NCI-H2196 treated with DMSO at 0.1 percent for 48 hours (cell line): Measurements from ENCODE around the gene TRAF1.
"Not testable (repeated sequence)": the region's sequence is repeated elsewhere in the genome, so short reads cannot be mapped to it uniquely, and the experiment has no call there.

Source experiments
- DNase-seq: peaks from one replicate; lab custom pipeline; 2025; ENCODE audit not compliant: unreplicated experiment; lab: John Stamatoyannopoulos, UW

The TRAF1 gene, protein sequence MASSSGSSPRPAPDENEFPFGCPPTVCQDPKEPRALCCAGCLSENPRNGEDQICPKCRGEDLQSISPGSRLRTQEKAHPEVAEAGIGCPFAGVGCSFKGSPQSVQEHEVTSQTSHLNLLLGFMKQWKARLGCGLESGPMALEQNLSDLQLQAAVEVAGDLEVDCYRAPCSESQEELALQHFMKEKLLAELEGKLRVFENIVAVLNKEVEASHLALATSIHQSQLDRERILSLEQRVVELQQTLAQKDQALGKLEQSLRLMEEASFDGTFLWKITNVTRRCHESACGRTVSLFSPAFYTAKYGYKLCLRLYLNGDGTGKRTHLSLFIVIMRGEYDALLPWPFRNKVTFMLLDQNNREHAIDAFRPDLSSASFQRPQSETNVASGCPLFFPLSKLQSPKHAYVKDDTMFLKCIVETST

DNA sequence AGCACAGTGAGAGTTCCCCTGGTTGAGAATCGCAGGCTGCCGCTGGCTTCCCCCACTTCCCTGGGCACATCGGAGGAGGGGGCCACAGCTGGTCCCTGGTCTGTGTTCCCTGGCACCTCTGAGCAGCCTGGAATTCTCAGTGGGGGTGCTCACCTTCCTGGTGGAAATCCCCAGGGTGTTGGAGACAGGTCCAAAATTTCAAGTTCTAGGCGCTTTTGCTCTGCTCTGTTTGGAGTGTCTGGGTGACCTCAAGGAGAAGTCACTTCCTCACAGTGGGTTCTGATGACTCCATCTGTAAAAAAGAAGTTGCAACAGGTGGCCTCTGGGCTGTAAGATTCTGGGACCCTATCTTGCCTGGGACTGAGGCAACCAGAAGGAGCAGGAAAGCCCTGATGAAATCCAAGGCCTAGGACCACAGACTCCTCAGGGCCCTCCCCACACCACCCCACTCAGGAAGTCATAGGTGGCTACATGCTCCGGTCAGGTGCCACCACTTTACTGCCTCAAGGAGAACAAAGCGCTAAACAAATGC, at the start of gene TRAF1:
Gene TRAF1 (minus strand): TSS at position 400 of the 532 bp plus-strand sequence. CDS start 721 bp downstream, outside the sequence.
- DNase-seq = no peak

DNA sequence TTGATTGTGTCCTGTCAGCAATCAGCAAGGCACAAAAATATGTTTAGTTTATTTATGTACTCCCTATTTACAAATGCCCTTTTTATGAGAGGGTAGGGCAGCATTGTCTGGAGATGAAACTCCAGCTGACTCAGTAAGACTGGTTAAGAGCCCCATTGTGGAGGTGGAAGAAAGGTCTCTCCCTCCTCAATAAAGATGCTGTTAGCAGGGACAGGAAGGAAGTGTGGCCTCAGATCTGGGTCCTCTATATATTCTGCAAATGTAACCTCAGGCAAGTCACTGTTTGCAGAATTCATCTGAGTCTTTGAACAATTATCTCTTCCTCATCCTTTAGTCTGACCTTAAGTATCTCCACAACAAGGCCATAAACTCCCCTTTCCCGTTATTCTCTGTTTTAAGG, 48.3 kb upstream of the TRAF1 start:
- no peak for DNase-seq

DNA sequence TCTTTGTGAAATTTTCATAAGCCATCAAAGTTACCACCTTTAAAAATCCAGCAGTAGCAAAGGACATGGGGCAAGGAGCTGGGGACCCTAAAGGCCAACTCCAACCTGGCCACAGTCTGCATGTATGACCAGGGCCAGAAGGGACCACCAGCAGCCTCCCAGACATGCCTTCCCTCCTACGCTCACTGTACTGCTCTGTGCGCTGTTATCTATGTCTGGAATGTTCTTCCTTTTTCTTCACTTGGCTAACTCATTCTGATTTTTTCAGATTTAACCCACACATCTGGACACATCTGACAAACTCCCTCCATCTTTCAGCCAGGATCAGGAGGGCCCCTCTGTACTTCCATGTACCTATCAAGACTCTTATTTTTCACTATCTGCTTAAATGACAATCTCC, 47.6 kb upstream of the TRAF1 start:
- no peak for DNase-seq

DNA sequence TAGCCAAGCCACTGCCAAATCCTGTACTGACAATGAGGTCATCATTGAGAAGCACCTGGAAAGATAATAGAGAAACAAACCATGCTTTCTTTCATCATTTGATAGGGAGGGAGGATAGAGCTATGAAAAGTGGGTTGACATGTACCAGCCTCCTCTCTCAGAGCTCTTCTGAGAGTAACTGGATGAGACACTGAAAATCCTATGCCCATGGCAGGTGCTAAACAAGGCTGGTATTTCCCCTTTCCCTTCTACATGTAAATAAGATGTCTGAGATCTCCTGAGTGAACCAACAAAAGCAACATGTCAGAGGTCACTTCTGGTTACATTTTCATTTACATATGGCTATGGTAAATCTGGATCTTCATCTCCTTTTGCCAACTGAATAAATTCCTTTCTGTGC, 45.3 kb upstream of the TRAF1 start:
- peak; percentile 26 for DNase-seq

DNA sequence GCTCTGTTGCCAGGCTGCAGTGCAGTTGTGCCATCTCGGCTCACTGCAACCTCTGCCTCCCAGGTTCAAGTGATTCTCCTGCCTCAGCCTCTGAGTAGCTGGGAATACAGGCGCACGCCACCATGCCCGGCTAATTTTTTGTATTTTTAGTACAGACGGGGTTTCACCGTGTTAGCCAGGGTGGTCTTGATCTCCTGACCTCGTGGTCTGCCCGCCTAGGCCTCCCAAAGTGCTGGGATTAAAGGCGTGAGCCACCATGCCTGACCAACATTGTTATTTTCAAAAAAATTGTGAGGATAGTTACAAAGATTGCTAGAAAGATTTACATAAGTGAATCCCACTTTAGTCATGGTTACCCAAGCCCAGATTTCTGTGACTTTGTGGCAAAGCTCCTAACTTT, 44.9 kb upstream of the TRAF1 start:
- not testable (repeated sequence) for DNase-seq

DNA sequence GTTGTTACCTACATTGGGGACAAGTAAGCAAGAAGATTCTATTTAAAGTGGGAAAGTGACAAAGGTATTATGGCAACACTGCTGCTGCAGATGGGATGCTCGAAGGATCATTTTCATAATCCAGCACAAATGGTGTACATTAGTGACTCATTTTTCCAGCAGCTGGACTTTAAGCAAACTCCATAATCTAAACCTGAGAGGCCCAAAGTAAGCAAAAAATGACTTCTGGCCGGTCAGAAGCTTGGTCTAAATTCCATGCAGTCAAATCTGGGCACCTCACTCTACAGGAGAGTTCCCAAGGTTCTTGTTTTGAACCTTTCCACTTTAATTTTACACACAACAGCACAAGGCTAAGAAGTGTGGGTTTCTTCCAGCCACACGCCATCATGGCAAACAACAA, 43.6 kb upstream of the TRAF1 start:
- DNase-seq = no peak

DNA sequence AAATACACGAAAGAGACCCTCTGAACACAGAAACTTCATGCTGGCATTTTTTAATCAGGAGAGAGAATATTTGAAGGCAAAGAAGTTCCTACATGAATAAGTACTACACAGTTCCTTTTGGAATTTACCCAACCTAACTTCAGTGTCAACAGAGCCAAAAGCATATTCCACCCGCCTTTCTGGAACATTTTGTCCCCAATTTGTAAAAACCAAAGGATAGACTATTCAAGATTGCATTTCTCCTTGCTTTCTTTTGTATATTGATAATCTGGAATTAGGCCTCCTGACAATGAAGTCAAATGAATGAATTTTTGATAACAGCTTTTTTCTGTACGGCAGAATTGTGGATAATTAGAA, 39.4 kb upstream of the TRAF1 start:
- DNase-seq = no peak

DNA sequence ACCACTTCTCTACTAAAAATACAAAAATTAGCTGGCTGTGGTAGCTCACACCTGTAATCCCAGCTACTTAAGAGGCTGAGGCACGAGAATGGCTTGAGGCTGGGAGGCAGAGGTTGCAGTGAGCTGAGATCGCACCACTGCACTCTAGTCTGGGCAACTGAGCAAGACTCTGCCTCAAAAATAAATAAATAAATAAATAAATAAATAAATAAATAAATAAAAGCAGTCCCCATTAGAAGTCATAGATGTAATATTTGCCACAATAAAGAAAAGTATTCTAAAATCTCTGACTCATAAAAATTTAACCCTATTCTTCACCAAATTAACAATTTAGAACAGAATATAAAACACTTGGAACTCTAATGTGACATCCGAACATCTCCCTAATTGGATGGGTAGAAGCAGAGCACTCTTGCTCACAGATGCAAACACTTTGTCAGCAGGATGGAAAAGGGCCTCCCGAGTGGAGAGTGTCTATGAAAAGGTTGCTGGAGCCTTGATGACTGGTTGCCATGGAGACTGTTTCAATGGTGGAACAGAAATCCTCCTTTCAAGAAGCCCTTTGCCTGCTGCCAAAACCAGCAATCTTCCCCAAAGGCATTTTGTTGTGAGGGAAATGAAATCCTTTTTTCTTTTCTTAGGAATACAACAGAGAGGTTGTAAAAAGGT, 38.9 kb upstream of the TRAF1 start:
- peak; percentile 73 for DNase-seq

DNA sequence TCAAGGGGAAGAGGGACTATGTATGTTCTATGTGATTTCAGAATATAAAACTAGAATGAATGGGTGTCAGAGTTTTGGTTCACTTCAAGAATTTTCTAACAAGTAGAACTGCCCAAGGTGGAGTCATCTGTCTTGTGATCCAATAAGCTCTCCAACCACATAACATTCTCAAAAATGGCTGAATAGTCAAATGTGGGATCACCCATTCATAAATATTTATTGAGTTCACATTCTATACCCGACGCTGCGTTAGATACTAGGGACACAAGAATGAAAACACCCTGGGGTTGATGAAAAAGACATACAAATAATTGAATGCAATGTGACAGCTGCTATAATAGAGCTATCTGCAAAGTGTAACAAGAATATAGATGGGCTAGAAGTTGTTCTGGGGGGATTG, 35.3 kb upstream of the TRAF1 start:
- no peak for DNase-seq

DNA sequence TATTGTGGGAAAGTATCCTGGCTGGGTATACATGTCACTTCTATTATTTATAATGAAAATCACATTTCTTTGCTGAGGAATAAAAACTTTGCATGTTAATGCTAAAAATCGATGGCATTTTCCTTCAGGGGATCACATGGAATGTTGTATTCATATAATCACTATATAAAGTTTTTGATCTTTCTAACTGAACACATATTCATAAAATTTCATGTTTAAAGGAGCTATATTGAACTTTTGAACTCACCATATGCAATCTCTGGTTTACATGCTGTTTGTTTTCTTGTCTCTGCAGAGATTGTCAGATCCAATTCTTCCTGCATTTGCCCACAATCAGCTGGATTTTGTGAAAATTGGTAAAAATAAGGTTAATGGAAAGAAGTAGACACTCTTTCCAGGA, 33.4 kb upstream of the TRAF1 start:
- DNase-seq = no peak

DNA sequence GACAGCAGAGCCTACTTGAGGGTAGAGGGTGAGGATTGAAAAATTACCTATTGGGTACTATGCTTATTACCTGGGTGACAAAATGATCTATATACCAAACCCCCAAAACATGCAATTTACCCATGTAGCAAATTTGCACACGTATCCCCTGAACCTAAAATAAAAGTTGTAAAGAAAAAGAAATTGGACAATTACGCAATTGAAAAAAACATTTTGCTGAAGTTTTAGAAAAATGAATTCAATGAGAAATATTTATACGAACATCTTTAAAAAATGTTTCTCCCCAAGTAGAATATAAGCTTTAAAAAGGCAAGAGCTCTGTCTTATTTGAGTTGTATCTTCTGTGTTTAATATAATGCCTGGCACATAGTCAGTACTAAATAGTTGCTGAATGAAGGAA, 30.3 kb upstream of the TRAF1 start:
- DNase-seq = no peak

DNA sequence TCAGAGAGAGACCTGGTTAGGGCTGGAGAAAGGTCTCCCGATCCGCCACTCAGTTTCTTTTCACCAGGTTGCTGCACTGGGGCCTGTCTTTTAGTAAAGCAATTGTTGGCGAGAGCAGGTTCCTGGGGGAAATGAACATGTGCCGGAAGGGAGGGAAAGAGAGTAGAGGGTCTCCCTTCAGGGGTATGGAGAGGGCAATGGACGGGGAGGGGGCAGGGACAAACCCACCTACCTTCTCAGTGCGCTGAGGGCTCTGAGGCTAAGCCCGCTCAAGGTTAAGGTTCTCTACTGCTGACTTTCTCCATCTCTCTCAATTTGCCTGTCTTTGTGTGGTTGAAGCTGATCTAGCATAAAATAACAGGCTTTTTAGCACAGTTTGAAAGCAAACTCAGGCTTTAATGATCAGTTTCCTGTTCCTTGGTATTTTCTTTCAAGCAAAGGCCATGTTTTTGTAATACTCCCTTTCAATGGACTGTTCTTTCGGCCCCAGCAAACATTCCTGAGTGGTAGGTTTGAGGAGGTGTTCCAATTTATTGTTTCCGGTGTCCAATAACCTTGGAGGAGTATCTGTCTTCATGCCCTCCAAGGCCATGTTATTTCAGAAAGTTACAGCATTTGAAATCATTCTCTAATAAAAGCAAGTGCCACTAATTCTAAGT, 25.5 kb upstream of the TRAF1 start:
- no peak for DNase-seq

DNA sequence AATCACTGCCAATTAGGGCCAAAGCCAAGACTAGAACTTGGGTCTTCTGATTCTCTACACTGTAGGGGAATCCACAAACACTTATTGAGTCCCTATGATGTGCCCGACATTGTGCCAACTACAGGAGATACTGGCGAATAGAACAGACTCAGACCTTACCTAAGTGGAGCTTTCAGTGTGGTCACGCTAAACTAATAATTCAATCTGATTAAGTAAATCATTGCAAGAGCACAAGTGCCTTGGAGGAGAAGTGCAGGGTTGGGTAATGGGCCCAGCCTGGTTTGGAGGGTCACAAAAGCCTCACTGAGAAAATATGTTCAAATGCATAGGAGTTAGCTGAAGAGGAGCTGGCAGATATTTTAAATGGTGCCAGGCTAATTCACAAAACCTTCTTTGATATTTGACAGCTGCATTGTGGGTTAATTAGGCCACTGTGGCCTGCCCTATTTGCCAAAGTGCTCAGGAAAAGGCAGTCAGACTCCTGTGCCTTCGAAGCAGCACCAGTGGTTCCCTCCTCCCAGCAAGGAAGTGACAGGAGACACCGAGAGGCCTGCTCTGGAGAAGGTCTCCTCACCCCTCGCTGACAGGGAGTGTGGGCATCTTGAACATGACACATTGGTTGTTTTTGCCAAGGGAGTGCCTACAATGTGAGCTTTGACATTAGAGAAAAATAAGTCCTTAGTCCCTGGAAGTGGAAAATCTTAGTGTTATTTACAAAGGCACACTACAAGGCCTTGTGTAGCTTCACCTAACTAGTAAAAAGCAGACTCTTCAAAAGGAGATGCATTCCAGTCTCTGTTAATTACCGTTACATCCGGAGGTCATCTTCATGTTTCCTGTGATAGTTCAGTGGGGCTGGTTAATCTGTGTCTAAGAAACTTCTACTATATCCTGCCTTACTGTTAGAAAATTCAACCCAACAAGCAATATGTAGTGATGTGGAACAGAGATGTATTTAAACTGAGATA, 24.1 kb upstream of the TRAF1 start:
- DNase-seq = no peak

DNA sequence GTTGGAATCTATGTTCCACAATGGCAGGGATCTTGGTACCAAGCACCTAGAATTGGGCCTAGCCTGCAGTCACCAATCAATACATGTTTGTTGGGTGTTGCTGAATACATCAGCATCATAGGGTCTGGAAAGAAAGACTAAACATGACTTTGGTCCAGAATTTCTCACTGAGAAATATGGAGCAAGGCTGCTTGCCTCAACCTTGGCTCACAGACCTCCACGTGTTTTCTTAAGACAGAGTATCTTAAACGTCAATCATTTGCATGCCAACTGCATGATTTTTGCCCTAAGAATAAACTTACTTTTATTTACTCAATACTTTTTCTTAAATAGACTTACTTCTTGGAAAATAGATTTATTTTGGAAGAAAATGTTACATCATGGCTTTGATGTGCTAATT, 22.7 kb upstream of the TRAF1 start:
- no peak for DNase-seq

DNA sequence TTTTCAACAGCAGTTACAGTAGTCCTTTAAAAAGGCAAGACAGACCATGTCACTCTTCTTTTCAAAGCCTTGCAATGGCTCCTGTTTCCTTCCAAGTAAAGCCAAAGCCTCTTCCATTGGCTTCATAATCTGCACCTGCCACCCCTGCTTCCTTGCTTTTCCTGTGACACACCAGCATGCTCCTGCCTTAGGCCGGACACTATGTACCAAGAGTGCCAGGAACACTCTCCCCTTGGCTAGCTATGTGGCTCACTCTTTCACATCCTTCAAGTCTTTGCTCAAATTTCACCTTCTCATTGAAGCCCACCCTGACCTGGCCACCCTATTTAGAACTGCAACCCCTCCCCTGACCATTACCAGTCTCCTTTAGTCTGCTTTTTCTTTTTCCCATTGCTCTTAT, 22.2 kb upstream of the TRAF1 start:
- no peak for DNase-seq

DNA sequence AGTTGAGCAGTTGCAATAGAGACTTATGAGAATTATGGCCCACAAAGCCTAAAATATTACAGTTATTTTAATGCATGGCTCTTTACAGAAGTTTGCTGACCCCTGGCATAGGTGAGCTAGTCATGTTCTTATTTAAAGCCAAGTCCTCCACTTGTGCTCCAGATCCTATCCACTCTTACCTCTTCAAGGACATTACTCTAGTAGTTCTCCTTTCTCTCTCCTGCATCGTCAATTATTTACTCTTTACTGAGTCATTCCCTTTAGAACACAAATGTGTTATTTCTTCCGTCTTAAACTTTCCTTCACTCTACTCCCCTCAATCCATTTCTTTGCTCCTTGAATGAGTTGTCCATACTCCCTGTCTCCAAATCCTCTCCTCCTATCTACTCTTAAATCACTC, 20.6 kb upstream of the TRAF1 start:
- no peak for DNase-seq

DNA sequence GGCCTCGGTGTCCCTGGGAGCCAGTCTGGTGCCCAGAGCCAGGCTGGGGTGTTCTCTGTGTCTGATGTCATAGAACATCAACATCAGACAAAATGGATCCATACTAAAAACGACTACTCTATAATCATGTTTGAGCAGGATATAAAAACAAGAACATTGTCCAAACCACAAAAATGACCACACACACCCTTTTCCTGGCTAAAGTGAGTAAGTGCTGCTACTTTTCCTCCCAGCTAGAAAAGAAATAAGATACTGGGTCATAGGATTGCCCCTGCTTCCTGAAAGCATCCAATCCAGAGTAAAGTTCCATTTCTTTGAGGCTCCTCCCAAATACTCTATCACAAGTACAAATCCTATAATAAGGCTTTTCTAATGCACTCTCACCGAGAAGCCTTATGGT, 19.7 kb upstream of the TRAF1 start:
- DNase-seq = no peak

DNA sequence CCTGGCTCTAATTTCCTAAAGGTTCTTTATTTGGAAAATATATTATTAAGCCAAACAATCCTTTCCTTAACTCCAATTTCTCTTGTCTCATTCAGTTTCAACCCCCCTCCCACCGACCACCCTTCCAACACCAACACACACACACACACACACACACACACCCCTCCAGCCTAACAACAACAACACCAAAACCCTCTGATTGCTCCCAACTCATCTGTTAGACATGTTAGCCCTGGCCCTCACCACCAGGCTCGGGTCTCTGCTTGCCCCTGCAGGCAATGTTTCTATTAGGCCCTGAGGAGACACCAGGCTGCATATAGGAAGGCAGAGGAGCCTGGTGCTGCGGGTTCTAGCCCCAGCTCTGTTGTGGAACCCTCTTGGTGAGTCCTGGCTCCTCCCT, 18.4 kb upstream of the TRAF1 start:
- no peak for DNase-seq

DNA sequence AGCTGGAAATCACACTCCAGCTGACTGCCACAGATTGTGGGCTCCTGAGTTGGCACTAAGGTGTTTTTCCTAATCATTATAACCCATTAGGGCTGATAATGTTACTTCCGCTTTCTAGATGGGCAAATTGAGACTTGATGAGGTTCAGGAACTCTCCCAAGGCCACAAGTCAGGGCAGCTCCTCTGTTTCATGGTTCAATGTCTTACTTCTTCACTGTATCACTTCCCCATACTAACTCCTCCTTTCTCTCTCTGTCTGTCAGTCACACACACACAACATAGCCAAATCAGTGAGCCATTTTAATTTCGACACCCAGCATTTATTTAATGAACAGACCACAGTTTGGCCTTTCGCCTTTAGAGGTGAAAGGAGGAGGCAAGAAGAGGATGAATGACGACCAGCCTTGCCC, 17.8 kb upstream of the TRAF1 start:
- no peak for DNase-seq

DNA sequence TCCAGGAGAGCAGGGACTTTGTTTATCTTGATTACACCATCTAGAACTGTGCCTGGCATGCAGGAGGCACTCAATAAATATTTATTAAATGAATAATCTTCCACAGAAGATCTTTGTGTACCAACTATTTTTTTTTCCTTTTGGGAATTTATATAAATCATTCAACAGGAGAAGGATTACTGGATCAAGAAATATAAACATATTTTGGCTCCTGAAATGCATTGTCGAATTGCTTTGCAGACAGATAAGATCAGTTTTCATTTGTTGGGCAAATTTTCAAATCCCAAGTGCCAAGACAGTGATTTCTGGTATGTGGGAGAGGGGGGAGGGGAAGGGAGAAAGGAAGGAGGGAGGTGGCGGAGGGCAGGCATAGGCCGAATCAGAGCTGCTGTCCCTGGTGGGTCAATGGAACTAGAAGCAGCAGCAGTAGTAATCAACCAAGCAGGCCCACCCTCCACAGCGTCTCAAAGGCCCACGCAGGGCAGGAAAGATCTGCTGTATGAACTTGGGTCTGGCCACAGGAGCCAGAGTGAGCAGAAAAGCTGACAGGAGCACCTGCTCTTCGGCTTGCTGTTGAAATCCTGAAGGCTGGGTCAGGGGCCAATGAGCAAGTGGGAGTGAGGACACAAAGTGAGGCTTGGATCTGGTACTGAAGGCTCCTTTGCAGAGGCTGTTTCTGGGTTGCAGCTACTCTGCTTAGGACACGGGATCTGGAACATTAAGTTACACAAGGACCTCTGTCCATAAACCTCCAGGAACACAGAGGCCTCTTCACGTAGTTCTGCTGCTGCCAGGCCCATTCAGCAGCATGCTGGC, 15.8 kb upstream of the TRAF1 start:
- no peak for DNase-seq
